GM21786 (cell line): Measurements from ENCODE around the gene ZNRD2.
A peak's percentile ranks its signal among the peaks of the same experiment; 100 is the strongest.

Experiments used
- ATAC-seq: cut with Tn5 transposase; IDR thresholded peaks from one replicate; pipeline ENCODE4 v1.9.1; 2021; ENCODE audit not compliant: unreplicated experiment

ZNRD2 gene

GRCh38 chr11:65607614-65608426 lies 37.5 kb downstream of the ZNRD2 start:
- no peak for ATAC-seq

- ATAC-seq, result no peak
Measured at GRCh38 chr11:65609229-65609628, 39.0 kb downstream of the ZNRD2 start.

GRCh38 chr11:65609665-65610064 lies 39.4 kb downstream of the ZNRD2 start:
- no peak for ATAC-seq

- no peak for ATAC-seq
Measured at GRCh38 chr11:65610404-65610803, 40.1 kb downstream of the ZNRD2 start.

GRCh38 chr11:65611028-65611757 lies 40.9 kb downstream of the ZNRD2 start:
- no peak for ATAC-seq

- no peak for ATAC-seq
Measured at GRCh38 chr11:65611758-65612603, 41.7 kb downstream of the ZNRD2 start.

- no peak for ATAC-seq
Measured at GRCh38 chr11:65612691-65613090, 42.4 kb downstream of the ZNRD2 start.

GRCh38 chr11:65613091-65613928 lies 43.0 kb downstream of the ZNRD2 start:
- ATAC-seq, result no peak

GRCh38 chr11:65615229-65615949 lies 45.1 kb downstream of the ZNRD2 start, which contains the start of gene PCNX3:
TSS of gene PCNX3 (plus strand) at chr11:65615776. CDS start at chr11:65616312, 536 bp downstream.
- ATAC-seq, result peak; percentile 82

GRCh38 chr11:65615950-65616574 lies 45.8 kb downstream of the ZNRD2 start:
- no peak for ATAC-seq

- ATAC-seq, result no peak
Measured at GRCh38 chr11:65616575-65617001, 46.3 kb downstream of the ZNRD2 start.

GRCh38 chr11:65617136-65617850 lies 47.0 kb downstream of the ZNRD2 start:
- ATAC-seq, result no peak

GRCh38 chr11:65617990-65618751 lies 47.9 kb downstream of the ZNRD2 start:
- no peak for ATAC-seq

- no peak for ATAC-seq
Measured at GRCh38 chr11:65618763-65619162, 48.5 kb downstream of the ZNRD2 start.

- ATAC-seq, result no peak
Measured at GRCh38 chr11:65619281-65619928, 49.1 kb downstream of the ZNRD2 start.

- ATAC-seq, result no peak
Measured at GRCh38 chr11:65620666-65621065, 50.4 kb downstream of the ZNRD2 start.

- no peak for ATAC-seq
Measured at GRCh38 chr11:65621460-65621859, 51.2 kb downstream of the ZNRD2 start.
